A549 (cell line): ENCODE results near the gene SPDL1. TPM values are rescaled to one million over a fixed set of nuclear protein-coding genes. Genes with fewer than 3 reads are reported as not detected.

ENCODE experiments used
- ATAC-seq, 2 experiments: fragments of 200-7000 bp in 1 of 2; fragments of >200 bp in 1 of 2; cut with Nextera tagmentation in 1 of 2; cut with Tn5 transposase in 1 of 2; 3 replicates each; pipeline versions ENCODE4 v1.8.0 to v1.9.1; 2018 to 2020; ENCODE audit warnings: mild to moderate bottlenecking in 1 of 2, moderate library complexity in 1 of 2
- CTCF ChIA-PET: fragments of 300-600 bp; sonication (Branson Sonifier 250); formaldehyde crosslinking; extraction: SDS; loops from one replicate; lab custom pipeline; 2021; ENCODE audit warnings: antibody characterized with exemption, inconsistent platforms; lab: Yijun Ruan, JAX
- POLR2A ChIA-PET: fragments of 350-600 bp; formaldehyde crosslinking; extraction: SDS; loops from one replicate; lab custom pipeline; 2021; ENCODE audit warnings: antibody characterized with exemption, inconsistent platforms; lab: Yijun Ruan, JAX
- DNase-seq, 2 experiments: peaks; one replicate each; pipeline versions ENCODE4 v3.0.0 to v3.0.0-alpha.2; 2011 to 2016; ENCODE audit warnings: low read depth in 1 of 2, low spot score in 1 of 2
- FAIRE-seq: peaks from 2 replicates; lab custom pipeline; 2011; peaks lifted over from hg19 to GRCh38; lab: Jason Lieb, UNC
- H3K27ac ChIP-seq, 2 experiments: fragments of >200 bp; sonication (Bioruptor Twin); formaldehyde crosslinking; 3 replicates each; pipeline ENCODE4 v1.5.1; 2016 to 2017
- H3K4me1 ChIP-seq: fragments of >200 bp; sonication (Bioruptor Twin); formaldehyde crosslinking; 3 replicates; pipeline ENCODE4 v1.6.1; 2016
- H3K4me2 ChIP-seq: fragments of >200 bp; sonication (Bioruptor Twin); formaldehyde crosslinking; 3 replicates; pipeline ENCODE4 v1.6.1; 2016
- H3K4me3 ChIP-seq: fragments of >200 bp; sonication (Bioruptor Twin); formaldehyde crosslinking; 3 replicates; pipeline ENCODE4 v1.5.1; 2016
- H3K9me3 ChIP-seq: fragments of >200 bp; sonication (Bioruptor Twin); formaldehyde crosslinking; 3 replicates; pipeline ENCODE4 v1.6.1; 2016
- BCL3 ChIP-seq: fragments of >200 bp; sonication (Bioruptor Twin); formaldehyde crosslinking; IDR thresholded peaks from 3 replicates; pipeline ENCODE4 v1.6.1; 2016
- CBX2 ChIP-seq: fragments of 200-600 bp; sonication (generic); IDR thresholded peaks from 2 replicates; pipeline ENCODE4 v1.6.1; 2016; ENCODE audit warnings: low read depth, mild to moderate bottlenecking, borderline replicate concordance
- CHD2 ChIP-seq: fragments of 150-350 bp; IDR thresholded peaks from 2 replicates; pipeline ENCODE4 v1.6.1; 2014; ENCODE audit warnings: low read length; ENCODE audit not compliant: partially characterized antibody
- CTCF ChIP-seq: fragments of >200 bp; sonication (Bioruptor Twin); formaldehyde crosslinking; IDR thresholded peaks from 3 replicates; pipeline ENCODE4 v1.5.1; 2016
- GATA3 ChIP-seq: IDR thresholded peaks from 2 replicates; pipeline ENCODE4 v1.6.1; 2012; ENCODE audit warnings: borderline replicate concordance
- HDAC2 ChIP-seq: fragments of 200-600 bp; sonication (generic); IDR thresholded peaks from 2 replicates; pipeline ENCODE4 v1.6.1; 2016
- HEYL ChIP-seq: fragments of 250-450 bp; sonication (Bioruptor Pico); IDR thresholded peaks from 2 replicates; pipeline ENCODE4 v1.8.0; 2021; ENCODE audit warnings: mild to moderate bottlenecking, moderate library complexity
- HOXB13 ChIP-seq: fragments of 250-450 bp; sonication (Bioruptor Pico); IDR thresholded peaks from 2 replicates; pipeline ENCODE4 v1.5.0; 2020; ENCODE audit warnings: low read depth, mild to moderate bottlenecking, moderate library complexity
- JUNB ChIP-seq: fragments of >200 bp; sonication (Bioruptor Twin); formaldehyde crosslinking; IDR thresholded peaks from 2 replicates; pipeline ENCODE4 v1.6.1; 2016
- KDM1A ChIP-seq: fragments of 200-600 bp; sonication (generic); IDR thresholded peaks from 2 replicates; pipeline ENCODE4 v1.6.1; 2016; ENCODE audit warnings: low read depth, mild to moderate bottlenecking
- KDM5A ChIP-seq: fragments of 200-600 bp; sonication (generic); IDR thresholded peaks from 2 replicates; pipeline ENCODE4 v1.6.1; 2016; ENCODE audit warnings: antibody characterized with exemption, mild to moderate bottlenecking
- MAX ChIP-seq: IDR thresholded peaks from 2 replicates; pipeline ENCODE4 v1.6.1; 2012
- MYC ChIP-seq: IDR thresholded peaks from 2 replicates; pipeline ENCODE4 v1.6.1; 2012; ENCODE audit warnings: mild to moderate bottlenecking, inconsistent platforms, low read length, improper control_type of control experiment, borderline replicate concordance
- RAD21 ChIP-seq, 2 experiments: fragments of >200 bp in 1 of 2; sonication (Bioruptor Twin) in 1 of 2; formaldehyde crosslinking in 1 of 2; IDR thresholded peaks in 1 of 2; conservative IDR thresholded peaks in 1 of 2; 2 replicates in 1 of 2; 3 replicates in 1 of 2; pipeline ENCODE4 v1.6.1; 2012 to 2018; ENCODE audit warnings: inconsistent platforms in 1 of 2
- RARB ChIP-seq: fragments of 250-450 bp; sonication (Bioruptor Pico); IDR thresholded peaks from 2 replicates; pipeline ENCODE4 v1.8.0; 2021; ENCODE audit warnings: mild to moderate bottlenecking, moderate library complexity
- RNF2 ChIP-seq: fragments of 200-600 bp; sonication (generic); IDR thresholded peaks from 2 replicates; pipeline ENCODE4 v1.6.1; 2016; ENCODE audit warnings: low read depth, mild to moderate bottlenecking, antibody characterized with exemption, moderate library complexity, borderline replicate concordance
- TFCP2L1 ChIP-seq: fragments of 250-450 bp; sonication (Bioruptor Pico); IDR thresholded peaks from 2 replicates; pipeline ENCODE4 v1.5.0; 2021; ENCODE audit warnings: mild to moderate bottlenecking
- TP53 ChIP-seq: fragments of 250-450 bp; sonication (Bioruptor Pico); IDR thresholded peaks from 2 replicates; pipeline ENCODE4 v1.5.0; 2021; ENCODE audit warnings: mild to moderate bottlenecking, moderate library complexity
- WGBS: methylation state at CpG from one replicate; pipeline ENCODE4 v1.1.6; 2017; ENCODE audit errors: missing lambda C conversion rate; 5-methylcytosine and 5-hydroxymethylcytosine counted together
- polyA plus RNA-seq, 4 experiments: library from polyadenylated mRNA; depleted of rRNA in 3 of 4; stranded (reverse); fragments of >200 nt; fragmentation: RNase III in 1 of 4; extraction: RNeasy Plus Mini Kit Qiagen cat#74134 plus additional on column Dnase treatment in 1 of 4; gene quantifications; 2 replicates in 3 of 4; 3 replicates in 1 of 4; pipeline ENCODE4 v1.2.3, GENCODE V29; 2011 to 2017
- TF ChIP-seq, protein P1 (sequence below): fragments of 200-600 bp; sonication (generic); IDR thresholded peaks from 2 replicates; pipeline ENCODE4 v1.6.1; 2016; ENCODE audit warnings: antibody characterized with exemption, mild to moderate bottlenecking, moderate library complexity
- TF ChIP-seq, protein P2 (sequence below): fragments of 150-350 bp; IDR thresholded peaks from 2 replicates; pipeline ENCODE4 v1.6.1; 2014; ENCODE audit warnings: low read depth, mild to moderate bottlenecking, low read length

SPDL1 gene
- polyA plus RNA-seq, 2 of the 4 experiments (the other 2 are of a cell fraction): 100 to 103 TPM

DNA sequence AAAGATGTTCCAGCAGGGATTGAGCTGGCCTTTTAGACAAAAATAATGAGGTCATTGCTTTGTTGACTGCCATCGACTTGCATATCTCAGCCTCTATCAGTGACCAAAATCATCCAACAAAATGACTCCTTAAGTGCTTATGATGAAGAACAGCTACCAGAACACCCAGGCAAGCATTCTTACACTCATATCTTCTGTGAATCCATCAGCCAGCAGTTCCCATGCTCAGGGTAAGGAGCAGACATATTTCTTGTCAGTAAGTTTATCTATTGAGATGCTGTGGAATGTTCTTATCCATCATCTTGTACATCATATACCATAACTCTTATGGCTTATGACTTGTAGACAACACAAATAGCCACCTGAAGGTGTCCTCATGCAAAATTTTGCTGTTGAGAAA, 20.2 kb upstream of the SPDL1 start:
- Histone ChIP-seq H3K9me3 (peaks cover 13% of the 10 kb centered on the region; the same call in 2 of the 3 replicates), H3K4me3 (no peak overlapping the region), H3K4me2 (no peak overlapping the region), H3K27ac (no peak overlapping the region), H3K4me1 (no peaks in the 10 kb centered on the region)
- ATAC-seq: no peak
- ChIA-PET CTCF (interaction anchor here (1.1 to 4.4 kb wide), 3 partner anchors 10 to 18 kb away, joined by 3 to 18 read pairs (median 9); no protein-coding TSS in a partner anchor), POLR2A (no interaction called here)
- DNase-seq: no peak
- TF ChIP-seq KDM5A (no peak), HDAC2 (no peak), GATA3 (no peak), MYC (no peak), RARB (no peak), TP53 (no peak), CTCF (no peak), HEYL (CRISPR knock-in tag) (no peak), CHD2 (no peak), KDM1A (no peak), CBX2 (no peak)
- 11% methylated on average over 1 of the region's 1 CpG for WGBS
- no peak for FAIRE-seq

- no peak for FAIRE-seq
- no peak for ATAC-seq
- H3K9me3 ChIP-seq: no peaks in the 10 kb centered on the region
- no peak overlapping the region for H3K27ac ChIP-seq
- POLR2A ChIA-PET: no interaction called here
- no peak overlapping the region for H3K4me2 ChIP-seq
- no peak for TF ChIP-seq RAD21 (conservative IDR thresholded peaks at IDR 0.05 in 1 of 2, IDR thresholded peaks at IDR 0.05 in 1 of 2)
- no peak for TF ChIP-seq HOXB13
- TF ChIP-seq, protein P1, sequence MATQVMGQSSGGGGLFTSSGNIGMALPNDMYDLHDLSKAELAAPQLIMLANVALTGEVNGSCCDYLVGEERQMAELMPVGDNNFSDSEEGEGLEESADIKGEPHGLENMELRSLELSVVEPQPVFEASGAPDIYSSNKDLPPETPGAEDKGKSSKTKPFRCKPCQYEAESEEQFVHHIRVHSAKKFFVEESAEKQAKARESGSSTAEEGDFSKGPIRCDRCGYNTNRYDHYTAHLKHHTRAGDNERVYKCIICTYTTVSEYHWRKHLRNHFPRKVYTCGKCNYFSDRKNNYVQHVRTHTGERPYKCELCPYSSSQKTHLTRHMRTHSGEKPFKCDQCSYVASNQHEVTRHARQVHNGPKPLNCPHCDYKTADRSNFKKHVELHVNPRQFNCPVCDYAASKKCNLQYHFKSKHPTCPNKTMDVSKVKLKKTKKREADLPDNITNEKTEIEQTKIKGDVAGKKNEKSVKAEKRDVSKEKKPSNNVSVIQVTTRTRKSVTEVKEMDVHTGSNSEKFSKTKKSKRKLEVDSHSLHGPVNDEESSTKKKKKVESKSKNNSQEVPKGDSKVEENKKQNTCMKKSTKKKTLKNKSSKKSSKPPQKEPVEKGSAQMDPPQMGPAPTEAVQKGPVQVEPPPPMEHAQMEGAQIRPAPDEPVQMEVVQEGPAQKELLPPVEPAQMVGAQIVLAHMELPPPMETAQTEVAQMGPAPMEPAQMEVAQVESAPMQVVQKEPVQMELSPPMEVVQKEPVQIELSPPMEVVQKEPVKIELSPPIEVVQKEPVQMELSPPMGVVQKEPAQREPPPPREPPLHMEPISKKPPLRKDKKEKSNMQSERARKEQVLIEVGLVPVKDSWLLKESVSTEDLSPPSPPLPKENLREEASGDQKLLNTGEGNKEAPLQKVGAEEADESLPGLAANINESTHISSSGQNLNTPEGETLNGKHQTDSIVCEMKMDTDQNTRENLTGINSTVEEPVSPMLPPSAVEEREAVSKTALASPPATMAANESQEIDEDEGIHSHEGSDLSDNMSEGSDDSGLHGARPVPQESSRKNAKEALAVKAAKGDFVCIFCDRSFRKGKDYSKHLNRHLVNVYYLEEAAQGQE: no peak
- no peak for TF ChIP-seq MAX
- TF ChIP-seq, protein P2, sequence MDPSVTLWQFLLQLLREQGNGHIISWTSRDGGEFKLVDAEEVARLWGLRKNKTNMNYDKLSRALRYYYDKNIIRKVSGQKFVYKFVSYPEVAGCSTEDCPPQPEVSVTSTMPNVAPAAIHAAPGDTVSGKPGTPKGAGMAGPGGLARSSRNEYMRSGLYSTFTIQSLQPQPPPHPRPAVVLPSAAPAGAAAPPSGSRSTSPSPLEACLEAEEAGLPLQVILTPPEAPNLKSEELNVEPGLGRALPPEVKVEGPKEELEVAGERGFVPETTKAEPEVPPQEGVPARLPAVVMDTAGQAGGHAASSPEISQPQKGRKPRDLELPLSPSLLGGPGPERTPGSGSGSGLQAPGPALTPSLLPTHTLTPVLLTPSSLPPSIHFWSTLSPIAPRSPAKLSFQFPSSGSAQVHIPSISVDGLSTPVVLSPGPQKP: no peak
- TF ChIP-seq TFCP2L1: no peak
- TF ChIP-seq BCL3: no peak
- no peak for TF ChIP-seq RNF2
- TF ChIP-seq JUNB: no peak
- CTCF ChIA-PET: interaction anchor here (1.1 to 1.2 kb wide), 2 partner anchors 10 to 579 kb away, joined by 4 to 5 read pairs; no protein-coding TSS in a partner anchor
- no peak overlapping the region for H3K4me3 ChIP-seq
- WGBS: 4% methylated on average over 1 of the region's 1 CpG
- no peaks in the 10 kb centered on the region for H3K4me1 ChIP-seq
- DNase-seq: no peak
Observed at GRCh38 chr5:169566202-169566601, 17.4 kb upstream of the SPDL1 start.
